T follicular helper cell (primary cell): ENCODE measurements around the gene RNF157.

ENCODE experiments used
- DNase-seq: peaks from one replicate; pipeline ENCODE4 v3.0.0-alpha.2; 2020; ENCODE audit warnings: low read depth

Gene RNF157

DNA sequence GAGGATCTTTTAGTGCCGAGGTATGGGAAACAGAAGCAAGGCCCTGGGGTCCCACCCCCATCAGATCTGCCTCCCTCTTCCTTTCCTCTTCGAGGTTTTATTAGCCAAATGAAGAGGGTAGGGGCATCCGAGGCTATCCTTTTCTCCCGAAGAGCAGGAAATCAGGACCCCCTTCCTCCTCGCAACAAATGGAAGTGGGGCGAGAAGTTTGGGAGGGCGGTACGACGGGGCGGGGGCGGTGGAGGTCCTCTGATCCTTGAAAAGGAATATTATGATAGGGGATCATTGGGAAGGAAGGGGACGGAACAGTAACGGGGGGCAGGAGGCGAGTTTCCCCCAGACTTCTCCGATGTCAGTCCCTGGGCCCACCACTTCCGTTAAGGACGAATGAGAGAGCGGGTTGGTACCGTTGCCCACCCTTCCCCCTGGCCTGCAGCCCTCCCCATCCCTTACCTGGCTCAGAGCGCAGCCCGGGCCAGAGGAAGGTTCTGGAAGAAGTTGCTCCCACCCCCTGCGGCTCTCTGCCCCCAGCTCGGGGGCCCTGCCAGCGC, 99.6 kb downstream of the RNF157 start:
- DNase-seq: no peak

DNA sequence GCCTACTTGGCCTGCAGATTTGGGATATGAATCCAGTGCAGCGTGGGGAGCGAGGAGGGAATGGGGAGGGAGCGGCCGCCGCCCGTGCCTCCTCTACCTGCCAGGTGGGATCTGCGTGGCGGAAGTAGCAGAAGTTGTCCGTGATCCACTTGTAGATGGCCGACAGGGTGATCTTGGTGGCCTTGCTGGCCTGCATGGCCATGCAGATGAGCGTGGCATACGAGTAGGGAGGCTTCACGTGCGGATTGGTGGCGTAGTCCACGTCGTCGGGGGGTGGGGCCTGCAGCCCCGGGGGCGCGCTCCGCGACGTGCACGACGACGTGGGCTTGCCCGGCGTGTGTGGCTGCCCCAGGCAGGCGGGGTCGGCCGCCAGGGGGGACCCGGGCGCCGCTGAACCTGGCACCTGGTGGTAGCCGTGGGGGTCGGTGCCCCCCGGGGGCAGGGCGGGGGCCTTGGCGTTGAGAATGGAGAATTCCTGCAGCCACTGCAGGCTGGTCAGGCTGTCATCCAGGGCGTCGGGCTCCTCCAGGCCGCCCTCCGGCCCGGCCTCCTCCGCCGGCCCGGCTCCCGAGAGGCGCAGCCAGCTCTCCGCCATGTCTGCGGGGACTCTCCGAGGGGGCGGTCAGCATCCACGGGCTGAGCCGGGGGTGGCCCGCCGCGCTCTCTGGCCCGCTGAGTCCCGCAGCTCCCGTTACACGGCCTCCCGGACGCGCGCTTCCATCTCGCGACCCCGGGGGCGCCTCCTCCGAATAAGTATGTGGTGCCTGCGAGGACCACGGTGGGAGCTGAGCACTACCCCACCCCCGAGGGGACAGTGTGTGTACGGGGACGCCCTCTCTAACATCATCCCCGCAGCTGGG, 100.3 kb downstream of the RNF157 start:
- DNase-seq: no peak

DNA sequence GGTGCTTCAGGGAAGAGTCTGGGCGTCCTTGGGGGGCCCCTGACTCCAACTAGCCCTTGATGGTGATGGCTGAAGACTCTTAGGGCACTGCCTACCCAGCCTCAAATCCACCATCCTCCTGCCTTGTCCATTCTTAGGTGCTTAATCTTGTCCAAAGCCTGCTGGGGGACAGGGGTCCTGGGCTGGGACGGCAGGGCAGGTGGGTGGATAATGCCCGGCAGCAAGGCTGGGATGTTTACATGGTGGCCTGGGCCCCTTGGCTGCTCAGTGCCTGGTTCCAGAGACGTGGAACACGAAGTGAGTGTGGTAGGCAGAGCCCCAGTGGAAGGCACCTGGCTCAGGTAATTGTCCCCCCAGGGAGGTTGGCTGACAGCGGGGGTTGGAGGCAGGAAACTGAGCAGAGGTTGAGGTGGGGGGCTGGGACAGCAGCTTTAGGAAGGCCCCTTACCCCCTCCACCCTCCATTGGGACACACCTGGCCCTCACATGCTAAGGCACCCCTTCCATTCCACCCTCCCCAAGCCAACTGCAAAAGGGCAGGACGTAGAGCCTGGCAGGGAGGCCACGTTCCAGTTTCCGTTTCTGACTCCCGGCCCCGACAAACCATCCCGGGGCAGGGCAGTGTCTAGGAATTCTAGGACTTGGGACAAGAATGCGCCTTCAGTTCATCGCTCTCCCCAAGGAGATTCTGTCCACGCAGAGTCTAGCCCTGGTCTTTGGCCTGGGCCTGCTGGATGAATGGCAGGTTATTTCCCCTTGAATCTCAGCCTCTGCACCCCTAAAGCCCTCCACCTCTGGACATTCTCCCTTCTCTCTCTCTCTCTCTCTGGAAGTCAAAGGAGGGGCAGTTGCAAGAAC, 101.2 kb downstream of the RNF157 start:
- no peak for DNase-seq

DNA sequence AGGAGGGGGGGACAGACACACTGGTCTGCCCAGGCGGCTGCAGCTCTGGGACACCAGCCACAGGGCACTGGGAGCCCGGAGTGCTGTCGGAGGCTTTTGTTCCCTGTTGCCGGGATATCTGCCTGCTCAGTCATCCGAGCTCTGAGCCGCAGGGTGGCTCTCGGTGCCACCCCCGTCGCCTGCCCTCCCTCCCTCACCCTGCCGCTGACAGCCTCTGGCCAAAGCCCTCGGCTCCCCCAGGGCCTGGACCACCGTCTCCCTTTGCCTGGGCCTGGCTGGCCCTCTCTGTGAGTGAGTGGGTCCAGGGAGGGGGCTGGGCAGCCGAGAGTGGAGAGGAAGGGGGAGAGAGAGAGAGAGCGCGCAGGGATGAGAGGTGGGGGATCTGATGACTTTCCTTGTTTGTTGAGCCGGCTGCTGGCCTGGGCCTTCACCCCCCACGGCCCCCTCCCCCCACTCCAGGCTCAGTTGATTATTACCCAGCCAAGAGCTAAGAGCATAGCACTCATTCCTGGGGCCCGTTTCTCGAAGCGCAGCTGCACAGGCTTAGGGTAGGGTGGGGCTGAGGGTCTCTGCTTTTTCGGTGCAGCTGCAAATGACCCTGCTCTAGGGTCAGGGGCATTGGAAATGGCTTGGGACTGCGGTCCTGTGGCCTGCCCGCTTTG, 101.9 kb downstream of the RNF157 start:
- DNase-seq: no peak

DNA sequence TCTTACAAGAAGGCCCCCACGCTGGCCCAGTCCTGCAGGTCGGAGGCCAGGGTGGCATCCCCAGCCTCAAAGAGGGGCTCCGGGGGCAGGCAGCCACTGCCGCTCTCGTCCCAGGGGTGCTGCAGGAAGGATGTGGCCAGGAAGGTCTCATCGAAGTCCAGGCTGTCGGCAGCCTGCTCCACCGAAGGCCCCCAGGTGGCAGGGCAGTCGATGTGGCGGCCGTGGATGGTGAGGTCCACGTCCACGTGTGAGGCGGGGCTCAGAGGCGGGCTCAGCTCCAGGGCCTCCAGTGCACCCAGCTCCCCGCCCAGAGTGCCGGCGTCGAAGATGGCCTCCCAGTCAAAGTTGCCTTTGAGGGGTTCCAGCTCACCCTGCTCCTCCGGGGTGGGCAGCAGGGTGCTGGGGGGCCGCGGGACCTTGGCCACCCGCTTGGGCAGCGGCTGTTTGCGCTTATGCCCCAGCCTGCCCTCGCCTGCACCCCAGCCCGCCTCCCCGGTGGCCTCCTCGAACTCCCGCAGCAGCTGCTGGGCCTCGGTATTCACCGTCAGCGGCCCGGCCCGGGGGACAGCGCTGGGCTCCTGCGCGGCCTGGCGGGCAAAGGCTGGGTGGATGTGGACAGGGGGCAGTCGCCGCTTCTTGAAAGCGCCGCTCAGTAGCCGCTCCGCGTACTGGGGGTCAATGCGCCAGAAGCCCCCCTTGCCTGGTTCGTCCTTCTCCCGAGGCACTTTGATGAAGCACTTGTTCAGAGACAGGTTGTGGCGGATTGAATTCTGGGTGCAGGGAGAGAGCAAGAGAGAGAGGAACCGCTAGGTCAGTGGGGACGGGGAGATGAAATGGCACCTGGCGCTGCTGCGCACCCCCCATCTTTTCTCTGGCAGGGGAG, 102.7 kb downstream of the RNF157 start:
- DNase-seq: no peak

DNA sequence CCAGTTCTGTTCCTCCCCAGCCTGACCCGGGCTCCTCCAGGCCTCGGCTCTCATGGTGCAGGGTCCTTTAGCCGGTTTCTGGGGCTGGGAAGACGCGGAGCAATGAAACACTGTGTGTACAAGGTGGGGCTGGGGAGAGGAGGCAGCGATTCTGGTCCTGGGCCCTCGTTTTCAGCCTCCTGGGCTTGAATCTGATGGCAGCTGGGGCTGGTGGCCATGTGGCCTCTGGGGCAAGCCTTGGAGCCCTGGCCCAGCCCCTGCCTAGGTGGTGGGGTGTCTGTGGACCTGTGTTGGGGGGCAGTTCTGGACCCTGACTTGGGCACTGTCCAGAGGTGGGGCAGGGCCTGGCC, 103.3 kb downstream of the RNF157 start:
- DNase-seq: no peak

DNA sequence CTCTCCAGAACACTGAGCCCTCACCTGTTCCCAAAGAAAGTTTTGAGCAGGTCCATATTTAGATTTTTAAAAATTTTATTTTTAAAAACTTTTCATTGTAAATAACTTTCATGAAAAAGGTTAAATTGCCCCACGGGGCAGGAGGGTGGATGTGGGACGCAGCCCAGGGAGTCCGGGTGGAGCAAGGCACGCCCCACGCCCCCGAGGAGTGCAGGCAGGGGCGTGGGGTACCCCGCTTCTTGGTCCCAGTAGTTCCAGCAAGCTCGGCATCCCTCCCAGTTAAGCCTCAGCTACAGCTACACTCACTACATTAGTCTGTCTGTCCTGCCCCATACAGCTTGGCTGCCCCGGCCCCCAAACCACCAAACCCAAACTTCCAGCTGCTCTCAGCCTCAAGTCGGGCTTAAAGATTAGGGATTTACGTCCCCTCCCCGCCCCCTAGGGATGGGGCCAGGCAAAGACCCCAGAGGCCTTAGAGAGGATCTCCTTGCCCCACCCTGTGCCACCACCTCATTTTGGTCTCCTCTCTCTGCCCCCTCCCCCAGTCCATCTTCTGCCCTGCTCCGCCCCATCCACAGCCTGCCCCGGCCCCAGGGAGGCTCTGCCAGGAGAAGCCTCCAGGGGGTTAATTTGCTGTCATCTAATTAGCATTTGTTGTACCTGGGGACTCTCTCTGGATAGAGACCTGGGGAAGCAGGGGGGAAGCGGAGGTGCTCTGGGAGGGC, 103.9 kb downstream of the RNF157 start:
- no peak for DNase-seq

DNA sequence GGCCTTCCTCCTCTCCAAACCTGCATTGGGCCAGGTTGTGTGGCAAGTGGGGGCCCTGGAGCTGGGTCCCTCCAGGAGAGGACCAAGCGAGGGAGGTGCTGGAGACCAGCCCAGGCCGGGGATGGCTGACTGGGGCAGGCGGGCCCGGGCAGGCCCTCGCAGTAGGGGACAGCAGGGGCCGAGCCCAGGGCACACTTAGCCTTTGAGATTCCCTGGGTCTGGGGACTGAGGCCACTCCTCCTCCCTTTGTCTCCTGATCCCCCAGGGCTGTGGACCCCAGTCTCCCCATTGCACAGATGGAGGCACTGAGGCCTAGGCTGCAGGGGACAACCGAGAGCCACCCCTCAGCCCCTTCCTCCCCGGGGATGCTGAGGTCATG, 104.5 kb downstream of the RNF157 start:
- DNase-seq: no peak

DNA sequence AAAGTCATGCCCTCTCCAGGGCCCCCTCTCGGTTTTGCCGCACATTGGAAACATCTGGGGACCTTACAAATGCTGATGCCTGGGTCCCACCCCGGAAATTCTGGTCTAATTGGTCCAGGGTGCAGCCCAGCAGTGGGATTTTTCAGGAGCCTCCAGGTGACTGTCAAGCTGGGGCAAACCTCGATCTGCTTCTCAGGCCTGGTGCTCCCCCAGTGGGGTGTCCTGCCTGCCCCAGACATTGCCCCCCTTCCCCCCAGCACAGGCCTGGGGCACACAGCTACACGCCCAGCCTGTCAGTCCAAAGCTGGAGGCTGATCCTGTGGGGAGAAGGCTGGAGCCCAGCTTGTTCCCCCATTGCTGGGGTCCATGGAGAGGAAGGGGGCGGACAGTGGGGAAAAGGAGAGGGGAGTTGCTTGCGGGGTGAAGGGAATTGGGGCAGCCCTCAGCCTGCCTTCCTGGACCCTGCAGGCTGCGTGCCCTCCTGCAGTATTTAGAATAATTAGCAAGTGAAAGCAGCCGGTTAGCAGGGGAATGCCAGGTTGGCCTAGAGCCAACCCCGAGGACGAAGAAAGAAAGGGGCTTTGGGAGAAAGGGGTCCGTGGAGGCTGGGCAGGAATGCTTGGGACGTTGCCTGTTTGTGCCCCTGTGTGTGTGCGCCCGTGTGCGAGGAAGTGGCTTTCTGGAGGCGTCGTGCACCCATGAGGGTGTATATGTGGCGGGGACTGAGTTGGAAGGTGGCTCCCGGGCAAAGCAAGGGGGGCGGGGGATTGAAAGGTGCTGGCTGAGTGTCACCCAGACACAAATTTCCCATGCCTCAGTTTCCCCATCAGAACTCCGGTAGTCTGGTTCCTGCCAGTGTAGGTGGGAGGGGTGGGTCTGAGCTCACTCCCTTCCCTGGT, 105.1 kb downstream of the RNF157 start:
- no peak for DNase-seq

DNA sequence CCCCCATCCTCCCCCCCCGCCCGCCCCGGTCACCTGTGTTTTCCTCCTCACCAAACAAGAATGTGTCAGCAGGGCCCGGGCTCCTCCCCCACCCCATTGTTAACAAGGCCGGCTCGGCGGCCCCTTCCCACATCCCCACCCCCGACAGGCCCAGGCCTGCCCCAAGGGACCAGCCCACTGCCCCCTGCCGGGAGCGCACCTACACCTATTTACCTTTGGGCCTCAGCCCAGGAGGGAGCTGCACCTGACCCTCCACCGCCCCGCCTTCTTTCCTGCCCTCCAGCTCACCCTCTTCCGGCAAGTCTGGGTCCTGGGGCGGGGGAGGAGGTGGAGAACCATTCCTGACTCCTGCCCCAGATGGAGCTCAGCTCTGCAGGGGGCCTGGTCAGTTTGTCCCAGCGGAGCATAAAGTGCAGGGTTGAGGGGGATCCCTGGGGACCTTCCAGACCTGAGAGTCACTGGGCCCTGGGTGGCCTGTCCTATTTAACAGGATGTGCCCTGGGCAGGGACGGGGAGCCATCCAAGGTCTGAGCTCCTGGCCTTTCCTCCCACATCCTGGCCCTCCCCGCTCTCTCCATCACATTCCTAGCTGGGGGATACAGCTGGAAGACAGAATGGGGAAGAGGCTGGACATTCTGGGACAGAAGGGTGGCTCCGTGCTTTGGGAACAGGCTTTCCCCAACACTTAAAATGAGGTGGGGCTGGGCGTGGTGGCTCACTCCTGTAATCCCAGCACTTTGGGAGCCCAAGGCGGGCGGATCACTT, 107.5 kb downstream of the RNF157 start:
- no peak for DNase-seq

DNA sequence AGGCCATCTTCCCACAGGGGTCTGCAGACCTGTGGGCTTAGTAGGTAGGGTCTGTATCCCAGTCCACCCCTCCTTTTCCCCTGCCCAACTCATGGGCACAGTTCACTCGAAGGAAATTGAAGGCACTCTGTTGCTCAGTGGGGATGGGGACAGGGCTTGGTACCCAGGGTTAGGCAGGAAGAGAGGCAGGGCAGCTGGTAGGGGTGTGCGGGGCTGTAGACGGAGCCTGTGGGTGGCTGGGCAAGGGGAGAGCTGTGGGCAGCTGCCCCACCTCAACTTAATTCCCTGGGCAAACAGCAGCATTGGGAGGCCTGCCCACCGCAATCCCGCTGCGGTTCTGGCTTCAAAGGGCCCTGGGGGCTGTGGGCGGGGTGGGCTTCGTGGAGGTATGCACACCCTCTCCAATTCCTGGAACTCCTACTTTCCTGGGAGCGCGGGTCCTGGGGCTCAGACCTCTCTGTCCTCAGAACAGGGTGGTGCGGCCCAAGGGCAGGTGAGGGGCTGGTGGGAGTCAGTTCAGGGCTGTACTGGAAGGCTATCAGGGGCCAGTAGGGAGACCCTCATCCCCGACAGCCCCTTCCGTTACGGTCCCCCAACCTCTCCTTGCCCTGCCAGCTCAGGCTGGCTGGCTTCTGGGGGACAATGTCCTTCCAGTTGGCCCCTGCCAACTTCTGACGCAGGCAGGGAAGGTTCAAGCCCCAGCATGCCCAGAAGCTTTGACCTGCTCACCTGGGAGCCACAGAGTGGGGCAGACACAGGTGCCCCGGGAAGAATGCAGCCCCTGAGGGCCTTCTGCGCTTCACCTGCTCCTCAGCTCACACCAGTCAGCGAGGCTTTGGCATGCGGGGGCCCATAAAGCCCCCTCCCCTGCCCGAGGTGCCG, 108.4 kb downstream of the RNF157 start:
- DNase-seq: no peak

DNA sequence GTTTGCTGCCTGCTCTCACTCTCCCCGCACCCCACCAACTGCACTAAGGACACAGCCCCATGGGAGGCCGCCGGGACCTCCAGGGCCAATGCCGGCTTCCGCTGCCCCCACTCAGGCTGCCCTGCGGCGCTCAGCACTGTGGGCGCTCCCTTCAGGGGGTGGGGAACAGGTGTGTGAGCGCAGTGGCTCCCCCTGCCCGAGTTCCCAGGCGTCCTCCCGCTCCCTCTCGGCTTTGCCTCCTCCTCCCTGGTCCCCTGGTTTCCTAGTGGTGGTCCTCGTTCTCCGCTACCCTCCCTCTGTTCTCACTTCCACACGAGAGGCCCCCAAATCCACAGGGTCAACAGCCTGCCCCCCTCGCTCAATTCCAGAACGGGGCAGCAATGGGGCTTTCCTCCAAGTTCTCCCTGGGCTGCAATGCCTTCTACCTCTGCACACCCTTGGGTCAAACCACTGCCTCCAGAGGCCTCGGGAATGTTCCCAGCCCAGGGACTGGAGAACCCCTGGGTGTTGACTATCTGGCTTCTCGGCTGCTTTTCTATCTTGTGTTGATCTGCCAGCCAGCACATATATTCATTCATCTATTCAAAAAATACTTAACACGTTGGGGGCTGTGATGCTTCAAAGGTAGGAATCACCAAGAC, 109.1 kb downstream of the RNF157 start:
- no peak for DNase-seq

DNA sequence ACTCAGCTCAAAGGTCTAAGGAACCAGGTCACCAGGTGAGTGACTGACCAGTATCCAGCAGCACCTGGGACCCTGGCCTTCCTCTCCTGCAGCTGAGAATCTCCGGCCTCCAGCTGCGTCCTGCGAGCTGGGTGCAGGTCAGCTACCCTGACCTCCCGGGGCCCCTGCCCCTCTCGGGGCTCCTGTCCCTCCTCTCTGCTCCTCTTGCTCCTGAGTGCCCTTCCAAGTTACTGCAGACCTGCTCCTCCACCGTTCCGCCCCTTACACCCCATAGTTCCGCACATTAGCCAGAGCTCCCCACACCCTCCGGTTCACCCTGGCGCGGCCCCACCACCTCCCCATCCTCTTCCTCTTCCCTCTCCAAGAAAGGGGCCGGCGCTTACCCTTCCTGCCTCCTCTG, 109.8 kb downstream of the RNF157 start:
- no peak for DNase-seq

DNA sequence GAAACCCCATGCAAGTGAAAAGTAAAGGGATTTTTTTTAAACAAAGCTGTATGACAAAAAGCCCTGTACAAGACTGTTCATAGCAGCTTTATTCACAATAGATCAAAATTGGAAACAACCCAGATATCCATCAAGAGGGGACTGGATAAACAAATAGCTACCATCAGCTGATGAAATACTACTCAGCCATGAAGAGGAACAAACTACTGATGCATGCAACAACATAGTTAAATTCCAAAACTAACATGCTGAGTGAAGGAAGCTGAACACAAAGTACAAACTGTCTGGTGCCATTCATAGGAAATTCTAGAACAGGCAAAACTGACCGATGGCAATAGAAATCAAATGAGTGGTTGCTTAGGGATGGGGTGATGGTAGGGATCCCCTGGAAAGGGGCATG, 114.4 kb downstream of the RNF157 start:
- no peak for DNase-seq

DNA sequence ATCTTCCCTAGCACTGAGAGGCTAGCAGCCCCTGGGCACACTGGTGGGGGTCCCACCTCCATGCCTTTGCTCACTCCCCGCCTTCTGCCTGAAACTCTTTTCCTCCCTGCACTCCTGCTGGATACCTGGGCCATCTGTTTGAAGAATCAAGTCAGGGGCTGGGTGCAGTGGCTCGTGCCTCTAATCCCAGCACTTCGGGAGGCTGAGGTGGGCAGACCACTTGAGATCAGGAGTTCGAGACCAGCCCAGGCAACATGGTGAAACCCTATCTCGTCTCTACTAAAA, 115.0 kb downstream of the RNF157 start:
- no peak for DNase-seq

DNA sequence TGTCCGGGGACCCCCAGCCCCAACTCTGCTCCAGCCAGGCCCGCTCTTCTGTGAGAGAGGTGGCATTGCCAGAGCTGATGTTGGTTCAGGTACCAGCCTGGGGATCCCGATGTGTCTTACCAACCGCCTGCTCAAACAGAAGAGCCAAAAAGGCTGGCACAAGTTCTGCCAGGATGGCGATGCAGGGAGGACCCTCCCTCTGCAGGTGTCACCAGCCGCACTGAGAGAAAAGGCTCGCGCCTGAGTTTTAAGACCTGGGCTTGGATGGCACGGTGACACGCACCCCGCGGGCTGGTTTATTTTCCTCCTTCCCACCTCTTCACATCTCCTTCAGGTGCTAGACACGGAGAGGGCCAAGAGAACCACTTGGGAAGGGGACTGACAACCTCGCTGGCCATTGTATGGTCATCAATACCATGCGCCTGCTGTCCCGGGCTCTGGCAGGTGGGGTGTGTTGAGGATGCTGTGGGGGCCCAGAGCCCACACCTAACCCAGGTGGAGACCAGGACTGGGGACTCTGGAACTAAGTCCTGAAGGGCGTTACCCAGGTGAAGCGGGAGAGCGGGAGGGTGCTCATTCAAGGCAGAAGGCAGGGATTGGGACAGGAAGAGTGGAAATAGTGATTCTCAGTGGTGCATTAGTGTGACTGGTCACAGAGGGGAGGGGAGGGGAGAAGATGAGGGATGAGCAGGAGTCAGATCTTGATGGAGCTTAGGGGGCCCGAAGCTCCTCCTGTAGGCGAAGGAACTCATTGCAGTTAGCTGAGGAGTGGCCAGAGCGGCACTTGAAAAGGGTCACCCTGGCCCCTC, 115.5 kb downstream of the RNF157 start:
- no peak for DNase-seq
